WTC11 (cell line): ENCODE data around the gene SPATS2. TPM values are rescaled to one million over a fixed set of nuclear protein-coding genes. Genes with fewer than 3 reads are reported as not detected.

Experiments
- ATAC-seq: fragments of 200-7000 bp; cut with Tn5 transposase; 2 replicates; pipeline ENCODE4 v1.10.0; 2021; ENCODE audit warnings: mild to moderate bottlenecking, moderate library complexity
- CTCF ChIA-PET: fragments of 300-600 bp; sonication (Branson Sonifier 250); formaldehyde crosslinking; loops from one replicate; lab custom pipeline; 2021; ENCODE audit warnings: antibody characterized with exemption; lab: Charles Lee
- POLR2A ChIA-PET: fragments of 350-600 bp; sonication (Branson Sonifier 250); formaldehyde crosslinking; loops from one replicate; lab custom pipeline; 2021; ENCODE audit warnings: antibody characterized with exemption; lab: Charles Lee
- DNase-seq: peaks from one replicate; pipeline ENCODE4 v3.0.0; 2021; ENCODE audit warnings: low spot score
- H3K27ac Mint-ChIP-seq: 2 replicates; pipeline ENCODE4 v1.8.0; 2021; ENCODE audit warnings: mixed read lengths
- H3K27me3 Mint-ChIP-seq: 2 replicates; pipeline ENCODE4 v1.8.0; 2021; ENCODE audit warnings: low read depth, mild to moderate bottlenecking, moderate library complexity, mixed read lengths
- H3K36me3 Mint-ChIP-seq: 2 replicates; pipeline ENCODE4 v1.8.0; 2021; ENCODE audit warnings: mixed read lengths
- H3K4me1 Mint-ChIP-seq: 2 replicates; pipeline ENCODE4 v1.8.0; 2022; ENCODE audit warnings: mixed read lengths
- H3K4me3 Mint-ChIP-seq: 2 replicates; pipeline ENCODE4 v1.8.0; 2021; ENCODE audit warnings: mild to moderate bottlenecking, moderate library complexity, mixed read lengths
- H3K9me3 Mint-ChIP-seq: 2 replicates; pipeline ENCODE4 v1.8.0; 2021; ENCODE audit warnings: mixed read lengths
- CREB1 ChIP-seq: sonication (generic); formaldehyde crosslinking; IDR thresholded peaks from 2 replicates; pipeline ENCODE4 v1.8.0; 2023; ENCODE audit warnings: mild to moderate bottlenecking, missing genetic modification reagents
- GABPB1 ChIP-seq: sonication (generic); formaldehyde crosslinking; IDR thresholded peaks from 2 replicates; pipeline ENCODE4 v1.8.1; 2023; ENCODE audit warnings: mild to moderate bottlenecking, missing genetic modification reagents
- MAX ChIP-seq: sonication (generic); formaldehyde crosslinking; IDR thresholded peaks from 2 replicates; pipeline ENCODE4 v1.8.0; 2022; ENCODE audit warnings: mild to moderate bottlenecking, missing genetic modification reagents
- NFYB ChIP-seq: sonication (generic); formaldehyde crosslinking; conservative IDR thresholded peaks from 2 replicates; pipeline ENCODE4 v1.8.0; 2022; ENCODE audit warnings: low read depth, missing genetic modification reagents
- RELA ChIP-seq: sonication (generic); formaldehyde crosslinking; IDR thresholded peaks from 2 replicates; pipeline ENCODE4 v1.8.1; 2022; ENCODE audit warnings: missing genetic modification reagents, mild to moderate bottlenecking, borderline replicate concordance
- SMAD4 ChIP-seq: sonication (generic); formaldehyde crosslinking; IDR thresholded peaks from 2 replicates; pipeline ENCODE4 v1.8.0; 2022; ENCODE audit warnings: mild to moderate bottlenecking, missing genetic modification reagents
- SOX15 ChIP-seq: fragments of 250-450 bp; sonication (Bioruptor Pico); IDR thresholded peaks from 2 replicates; pipeline ENCODE4 v1.9.0; 2021; ENCODE audit warnings: mild to moderate bottlenecking
- USF1 ChIP-seq: sonication (generic); formaldehyde crosslinking; IDR thresholded peaks from 2 replicates; pipeline ENCODE4 v1.8.0; 2022; ENCODE audit warnings: mild to moderate bottlenecking, missing genetic modification reagents
- USF2 ChIP-seq: sonication (generic); formaldehyde crosslinking; IDR thresholded peaks from 2 replicates; pipeline ENCODE4 v1.8.1; 2023; ENCODE audit warnings: mild to moderate bottlenecking, missing genetic modification reagents, moderate library complexity
- ZBTB21 ChIP-seq: sonication (generic); formaldehyde crosslinking; IDR thresholded peaks from 2 replicates; pipeline ENCODE4 v1.8.1; 2023; ENCODE audit warnings: mild to moderate bottlenecking, missing genetic modification reagents, borderline replicate concordance
- ZNF121 ChIP-seq: sonication (generic); formaldehyde crosslinking; IDR thresholded peaks from 2 replicates; pipeline ENCODE4 v1.8.0; 2023; ENCODE audit warnings: missing genetic modification reagents
- ZNF138 ChIP-seq: sonication (generic); formaldehyde crosslinking; conservative IDR thresholded peaks from 2 replicates; pipeline ENCODE4 v1.8.1; 2022; ENCODE audit warnings: mild to moderate bottlenecking, moderate library complexity, missing genetic modification reagents
- total RNA-seq: library from RNA; stranded (reverse); gene quantifications from 3 replicates; pipeline ENCODE4 v1.2.3, GENCODE V29; 2021
- TF ChIP-seq, protein P1 (sequence below): sonication (generic); formaldehyde crosslinking; IDR thresholded peaks from 2 replicates; pipeline ENCODE4 v1.8.0; 2023; ENCODE audit warnings: mild to moderate bottlenecking, missing genetic modification reagents
- TF ChIP-seq, protein P2 (sequence below): fragments of 200-600 bp; IDR thresholded peaks from 2 replicates; pipeline ENCODE4 v1.8.0; 2022; ENCODE audit warnings: antibody characterized with exemption

SPATS2 gene
- total RNA-seq, 1 experiment from 2014 or later = 25.9 TPM

GRCh38 chr12:49543221-49543913, 176.1 kb downstream of the SPATS2 start:
- Mint-ChIP-seq H3K27me3 (peaks cover 95% of the 10 kb centered on the region), H3K27ac (no peak overlapping the region), H3K36me3 (no peaks in the 10 kb centered on the region), H3K4me1 (peaks cover 29% of the 10 kb centered on the region), H3K9me3 (no peaks in the 10 kb centered on the region), H3K4me3 (no peak overlapping the region)
- ATAC-seq (no peak), DNase-seq (no peak)
- ChIA-PET CTCF (interaction anchor here (1.0 to 4.9 kb wide), 5 partner anchors 10 to 201 kb away, joined by 3 to 34 read pairs (median 11); partner anchors contain the start of gene DNAJC22), POLR2A (no interaction called here)
- TF ChIP-seq SOX15 (no peak), SMAD4 (CRISPR knock-in tag) (no peak), CREB1 (CRISPR knock-in tag) (no peak), RELA (CRISPR knock-in tag) (no peak)
- TF ChIP-seq, protein P1, sequence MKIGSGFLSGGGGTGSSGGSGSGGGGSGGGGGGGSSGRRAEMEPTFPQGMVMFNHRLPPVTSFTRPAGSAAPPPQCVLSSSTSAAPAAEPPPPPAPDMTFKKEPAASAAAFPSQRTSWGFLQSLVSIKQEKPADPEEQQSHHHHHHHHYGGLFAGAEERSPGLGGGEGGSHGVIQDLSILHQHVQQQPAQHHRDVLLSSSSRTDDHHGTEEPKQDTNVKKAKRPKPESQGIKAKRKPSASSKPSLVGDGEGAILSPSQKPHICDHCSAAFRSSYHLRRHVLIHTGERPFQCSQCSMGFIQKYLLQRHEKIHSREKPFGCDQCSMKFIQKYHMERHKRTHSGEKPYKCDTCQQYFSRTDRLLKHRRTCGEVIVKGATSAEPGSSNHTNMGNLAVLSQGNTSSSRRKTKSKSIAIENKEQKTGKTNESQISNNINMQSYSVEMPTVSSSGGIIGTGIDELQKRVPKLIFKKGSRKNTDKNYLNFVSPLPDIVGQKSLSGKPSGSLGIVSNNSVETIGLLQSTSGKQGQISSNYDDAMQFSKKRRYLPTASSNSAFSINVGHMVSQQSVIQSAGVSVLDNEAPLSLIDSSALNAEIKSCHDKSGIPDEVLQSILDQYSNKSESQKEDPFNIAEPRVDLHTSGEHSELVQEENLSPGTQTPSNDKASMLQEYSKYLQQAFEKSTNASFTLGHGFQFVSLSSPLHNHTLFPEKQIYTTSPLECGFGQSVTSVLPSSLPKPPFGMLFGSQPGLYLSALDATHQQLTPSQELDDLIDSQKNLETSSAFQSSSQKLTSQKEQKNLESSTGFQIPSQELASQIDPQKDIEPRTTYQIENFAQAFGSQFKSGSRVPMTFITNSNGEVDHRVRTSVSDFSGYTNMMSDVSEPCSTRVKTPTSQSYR (CRISPR knock-in tag) = no peak

- DNase-seq (peak; percentile 47), ATAC-seq (peak; percentile 41)
- Mint-ChIP-seq H3K27ac (no peak overlapping the region), H3K4me1 (peaks cover 32% of the 10 kb centered on the region), H3K27me3 (peaks cover 100% of the 10 kb centered on the region), H3K4me3 (peak overlapping the region; percentile 68), H3K9me3 (no peaks in the 10 kb centered on the region), H3K36me3 (no peaks in the 10 kb centered on the region)
- CTCF ChIA-PET = interaction anchor here (1.0 to 4.9 kb wide), 7 partner anchors 10 to 213 kb away, joined by 3 to 34 read pairs (median 11); partner anchors contain the start of gene DNAJC22
- POLR2A ChIA-PET = interaction anchor here (0.6 kb wide), 1 partner anchor 48 kb away, joined by 4 read pairs; no protein-coding TSS in a partner anchor
- 0 out of 2 replicates have a peak, but pooled peaks have one; percentile 6 for TF ChIP-seq ZNF121 (CRISPR knock-in tag)
- peak; percentile 69 for TF ChIP-seq USF2
- peak; percentile 79; the same call in 1 of the 2 replicates for TF ChIP-seq ZNF138 (CRISPR knock-in tag)
- peak; percentile 45; the same call in 1 of the 2 replicates for TF ChIP-seq MAX (CRISPR knock-in tag)
- TF ChIP-seq ZBTB21 (CRISPR knock-in tag) = peak; percentile 33; the same call in 1 of the 2 replicates
- TF ChIP-seq, protein P2, sequence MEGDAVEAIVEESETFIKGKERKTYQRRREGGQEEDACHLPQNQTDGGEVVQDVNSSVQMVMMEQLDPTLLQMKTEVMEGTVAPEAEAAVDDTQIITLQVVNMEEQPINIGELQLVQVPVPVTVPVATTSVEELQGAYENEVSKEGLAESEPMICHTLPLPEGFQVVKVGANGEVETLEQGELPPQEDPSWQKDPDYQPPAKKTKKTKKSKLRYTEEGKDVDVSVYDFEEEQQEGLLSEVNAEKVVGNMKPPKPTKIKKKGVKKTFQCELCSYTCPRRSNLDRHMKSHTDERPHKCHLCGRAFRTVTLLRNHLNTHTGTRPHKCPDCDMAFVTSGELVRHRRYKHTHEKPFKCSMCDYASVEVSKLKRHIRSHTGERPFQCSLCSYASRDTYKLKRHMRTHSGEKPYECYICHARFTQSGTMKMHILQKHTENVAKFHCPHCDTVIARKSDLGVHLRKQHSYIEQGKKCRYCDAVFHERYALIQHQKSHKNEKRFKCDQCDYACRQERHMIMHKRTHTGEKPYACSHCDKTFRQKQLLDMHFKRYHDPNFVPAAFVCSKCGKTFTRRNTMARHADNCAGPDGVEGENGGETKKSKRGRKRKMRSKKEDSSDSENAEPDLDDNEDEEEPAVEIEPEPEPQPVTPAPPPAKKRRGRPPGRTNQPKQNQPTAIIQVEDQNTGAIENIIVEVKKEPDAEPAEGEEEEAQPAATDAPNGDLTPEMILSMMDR = no peak
- peak; percentile 56; the same call in 1 of the 2 replicates for TF ChIP-seq USF1
- 0 out of 2 replicates have a peak, but pooled peaks have one; percentile 9 for TF ChIP-seq NFYB (CRISPR knock-in tag)
- no peak for TF ChIP-seq GABPB1 (CRISPR knock-in tag)
Measured at GRCh38 chr12:49543914-49544815, 176.9 kb downstream of the SPATS2 start.
